ENCODE results near the gene PPP4R2. TPM values are rescaled to one million over a fixed set of nuclear protein-coding genes. Genes with fewer than 3 reads are reported as not detected.
A peak's percentile ranks its signal among the peaks of the same experiment; 100 is the strongest.

The PPP4R2 gene
- total and polyA plus RNA-seq, 9 of the 15 experiments (the other 6 are each of a cell fraction or from before 2014, with no cell fraction given) = 11.0 to 49.6 (median 31.6) TPM

DNA sequence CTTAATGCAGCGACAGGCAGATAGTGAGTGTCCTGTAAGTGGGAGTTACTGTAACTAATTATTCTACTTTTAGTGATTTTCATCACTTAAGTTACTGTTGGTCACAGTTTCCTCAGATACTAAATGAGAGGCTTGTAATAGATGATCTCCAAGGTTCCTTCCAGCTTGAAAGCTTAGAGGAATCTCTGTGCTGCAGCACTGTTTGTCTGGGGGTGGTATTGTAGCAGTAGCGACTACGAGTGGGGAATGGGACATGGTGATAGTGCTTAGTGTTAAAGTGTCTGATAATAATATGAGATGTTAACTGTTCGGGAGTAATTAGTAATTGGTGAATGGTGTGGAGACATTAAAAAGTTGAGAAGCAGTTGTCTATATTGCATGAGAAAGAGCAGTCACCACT lies 12.4 kb downstream of the PPP4R2 start:
- peaks cover 33% of the 10 kb centered on the region for H4K20me1 ChIP-seq (replicated peaks; ENCODE audit: control insufficient read depth, insufficient read depth, low read length)
- H2AFZ ChIP-seq (ENCODE audit: low read depth, low read length) = no peak overlapping the region
- DNase-seq (ENCODE audit: extremely low read depth in 1 of 4, low spot score in 3 of 4) (no peak), FAIRE-seq (no peak), ATAC-seq (peak; percentile 54)
- no peaks in the 10 kb centered on the region; a peak in 2 of 5 replicates for H3K4me1 ChIP-seq (replicated peaks in 1 of 2; ENCODE audit: control insufficient read depth in 2 of 2, insufficient read depth in 2 of 2, low read length in 2 of 2)
- H3K27me3 ChIP-seq (ENCODE audit: control insufficient read depth in 2 of 2, insufficient read depth in 2 of 2, low read length in 2 of 2) = no peaks in the 10 kb centered on the region
- POLR2A ChIA-PET = interaction anchor here (1.1 to 3.2 kb wide), 3 partner anchors 12 to 1053 kb away, joined by 3 to 12 read pairs (median 3); partner anchors contain the start of gene PPP4R2
- H3K36me3 ChIP-seq (ENCODE audit: control insufficient read depth, insufficient read depth, low read length) = peaks cover 69% of the 10 kb centered on the region
- 39% methylated on average over 4 of the region's 4 CpGs for WGBS (ENCODE audit: insufficient coverage, low coverage, missing lambda C conversion rate)
- CTCF ChIA-PET (ENCODE audit: low intra/inter-chr PET ratio) = no interaction called here
- H3K4me2 ChIP-seq (ENCODE audit: insufficient read depth, low read length) = no peak overlapping the region
- BruUV-seq (replicated peaks) = no TSS peak
- in situ Hi-C loops (cut with MboI) = no loop called here
- intact Hi-C loops (cut with micrococcal nuclease) = no loop called here
- no peaks in the 10 kb centered on the region for H3K9me1 ChIP-seq (ENCODE audit: control insufficient read depth, insufficient read depth, low read length)
- no peak overlapping the region for H3K4me3 ChIP-seq
- H3K9ac ChIP-seq (ENCODE audit: insufficient read depth in 1 of 2, low read depth in 2 of 2, low read length in 2 of 2) = no peak overlapping the region; a peak in 1 of 4 replicates
- H3K9me3 ChIP-seq (replicated peaks; ENCODE audit: control insufficient read depth, insufficient read depth, low read depth, low read length) = no peaks in the 10 kb centered on the region
- no peak overlapping the region; the same call in 2 of the 3 replicates for H3K27ac ChIP-seq (ENCODE audit: extremely low read depth, low read depth, low read length)
- TF ChIP-seq ILK (tag; IDR thresholded peaks at IDR 0.05; ENCODE audit: borderline replicate concordance, low read depth) = no peak
- TF ChIP-seq CBFA2T3 (IDR thresholded peaks at IDR 0.05) = 0 out of 2 replicates have a peak, but pooled peaks have one; percentile 8
- no peak for TF ChIP-seq KAT7 (CRISPR knock-in tag; IDR thresholded peaks at IDR 0.05; ENCODE audit: borderline replicate concordance)
- TF ChIP-seq DIDO1 (tag; IDR thresholded peaks at IDR 0.05; ENCODE audit: low read depth) = no peak
- H3K79me2 ChIP-seq (ENCODE audit: control insufficient read depth, insufficient read depth, low read length) = peaks cover 100% of the 10 kb centered on the region

DNA sequence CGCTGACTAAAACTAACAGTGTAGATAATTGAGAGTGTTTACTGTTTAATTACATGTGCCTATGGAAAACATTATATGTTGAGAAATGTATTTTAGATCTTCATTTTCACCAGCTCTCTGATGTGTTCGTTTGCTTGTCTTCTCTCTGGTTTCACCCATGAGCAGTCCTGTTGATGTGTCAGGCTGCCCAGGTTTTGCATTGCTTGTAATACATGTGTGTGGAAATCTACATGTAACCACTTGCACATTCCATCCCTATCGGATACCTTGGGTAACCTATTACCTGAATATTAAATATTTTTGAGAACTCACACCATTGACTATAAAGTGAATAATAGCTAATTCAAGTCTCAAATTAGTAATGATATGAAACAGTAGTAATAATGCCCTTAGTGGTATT lies 13.1 kb downstream of the PPP4R2 start:
- Histone ChIP-seq H3K4me3 (no peak overlapping the region), H3K9me3 (replicated peaks; ENCODE audit: control insufficient read depth, insufficient read depth, low read depth, low read length) (no peaks in the 10 kb centered on the region), H3K27me3 (ENCODE audit: control insufficient read depth in 2 of 2, insufficient read depth in 2 of 2, low read length in 2 of 2) (no peaks in the 10 kb centered on the region), H3K4me1 (replicated peaks in 1 of 2; ENCODE audit: control insufficient read depth in 2 of 2, insufficient read depth in 2 of 2, low read length in 2 of 2) (no peaks in the 10 kb centered on the region; a peak in 2 of 5 replicates), H2AFZ (ENCODE audit: low read depth, low read length) (no peak overlapping the region), H3K27ac (ENCODE audit: extremely low read depth, low read depth, low read length) (no peak overlapping the region), H3K36me3 (ENCODE audit: control insufficient read depth, insufficient read depth, low read length) (peaks cover 66% of the 10 kb centered on the region), H3K79me2 (ENCODE audit: control insufficient read depth, insufficient read depth, low read length) (peaks cover 100% of the 10 kb centered on the region), H4K20me1 (replicated peaks; ENCODE audit: control insufficient read depth, insufficient read depth, low read length) (peaks cover 29% of the 10 kb centered on the region), H3K9ac (ENCODE audit: insufficient read depth in 1 of 2, low read depth in 2 of 2, low read length in 2 of 2) (no peak overlapping the region), H3K4me2 (ENCODE audit: insufficient read depth, low read length) (no peak overlapping the region), H3K9me1 (ENCODE audit: control insufficient read depth, insufficient read depth, low read length) (no peaks in the 10 kb centered on the region)
- no TSS peak for BruUV-seq (replicated peaks)
- intact Hi-C loops (cut with micrococcal nuclease) (no loop called here), in situ Hi-C loops (cut with MboI) (no loop called here)
- TF ChIP-seq GABPB2 (CRISPR knock-in tag; conservative IDR thresholded peaks at IDR 0.05) = no peak
- no peak for TF ChIP-seq IFI16 (CRISPR knock-in tag; IDR thresholded peaks at IDR 0.05)
- TF ChIP-seq, protein P1, sequence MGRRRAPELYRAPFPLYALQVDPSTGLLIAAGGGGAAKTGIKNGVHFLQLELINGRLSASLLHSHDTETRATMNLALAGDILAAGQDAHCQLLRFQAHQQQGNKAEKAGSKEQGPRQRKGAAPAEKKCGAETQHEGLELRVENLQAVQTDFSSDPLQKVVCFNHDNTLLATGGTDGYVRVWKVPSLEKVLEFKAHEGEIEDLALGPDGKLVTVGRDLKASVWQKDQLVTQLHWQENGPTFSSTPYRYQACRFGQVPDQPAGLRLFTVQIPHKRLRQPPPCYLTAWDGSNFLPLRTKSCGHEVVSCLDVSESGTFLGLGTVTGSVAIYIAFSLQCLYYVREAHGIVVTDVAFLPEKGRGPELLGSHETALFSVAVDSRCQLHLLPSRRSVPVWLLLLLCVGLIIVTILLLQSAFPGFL (CRISPR knock-in tag; IDR thresholded peaks at IDR 0.05) = no peak
- TF ChIP-seq GATA2 (CRISPR knock-in tag; IDR thresholded peaks at IDR 0.05) = no peak
- no peak for TF ChIP-seq POLR2AphosphoS5 (IDR thresholded peaks at IDR 0.05; ENCODE audit: control insufficient read depth, insufficient read depth, low read depth, low read length)
- TF ChIP-seq BDP1 (IDR thresholded peaks at IDR 0.05; ENCODE audit: insufficient read depth, insufficient read length) = no peak
- no peak for TF ChIP-seq ZSCAN32 (CRISPR knock-in tag; IDR thresholded peaks at IDR 0.05)
- no peak for TF ChIP-seq BACH1 (tag; IDR thresholded peaks at IDR 0.05)
- no peak for TF ChIP-seq MCM7 (IDR thresholded peaks at IDR 0.05)
- no peak for TF ChIP-seq ZC3H4 (CRISPR knock-in tag; IDR thresholded peaks at IDR 0.05; ENCODE audit: borderline replicate concordance)
- no peak for TF ChIP-seq NFRKB (IDR thresholded peaks at IDR 0.05; ENCODE audit: low read depth)
- TF ChIP-seq, protein P2, sequence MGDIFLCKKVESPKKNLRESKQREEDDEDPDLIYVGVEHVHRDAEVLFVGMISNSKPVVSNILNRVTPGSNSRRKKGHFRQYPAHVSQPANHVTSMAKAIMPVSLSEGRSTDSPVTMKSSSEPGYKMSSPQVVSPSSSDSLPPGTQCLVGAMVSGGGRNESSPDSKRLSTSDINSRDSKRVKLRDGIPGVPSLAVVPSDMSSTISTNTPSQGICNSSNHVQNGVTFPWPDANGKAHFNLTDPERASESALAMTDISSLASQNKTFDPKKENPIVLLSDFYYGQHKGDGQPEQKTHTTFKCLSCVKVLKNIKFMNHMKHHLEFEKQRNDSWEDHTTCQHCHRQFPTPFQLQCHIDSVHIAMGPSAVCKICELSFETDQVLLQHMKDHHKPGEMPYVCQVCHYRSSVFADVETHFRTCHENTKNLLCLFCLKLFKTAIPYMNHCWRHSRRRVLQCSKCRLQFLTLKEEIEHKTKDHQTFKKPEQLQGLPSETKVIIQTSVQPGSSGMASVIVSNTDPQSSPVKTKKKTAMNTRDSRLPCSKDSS (IDR thresholded peaks at IDR 0.05; ENCODE audit: low read depth, partially characterized antibody) = no peak
- ChIA-PET POLR2A (interaction anchor here (0.6 to 3.2 kb wide), 5 partner anchors 11 to 36 kb away, joined by 3 to 12 read pairs (median 3); partner anchors contain the start of gene PPP4R2), CTCF (ENCODE audit: low intra/inter-chr PET ratio) (no interaction called here)
- FAIRE-seq (no peak), ATAC-seq (no peak), DNase-seq (ENCODE audit: extremely low read depth in 1 of 4, low spot score in 3 of 4) (no peak)
- WGBS (ENCODE audit: insufficient coverage, low coverage, missing lambda C conversion rate) = 73% methylated on average over 3 of the region's 3 CpGs
